Calu3 (cell line): Measurements from ENCODE around the gene MTCL3.

ENCODE experiments used
- BruUV-seq: library from RNA; stranded (reverse); fragments of 400-500 nt; replicated peaks from 2 replicates; lab custom pipeline; 2021; lab: Mats Ljungman, UMichigan
- CTCF ChIA-PET: fragments of 300-600 bp; sonication (Branson Sonifier 250); formaldehyde crosslinking; loops from one replicate; lab custom pipeline; 2022; ENCODE audit warnings: antibody characterized with exemption; lab: Charles Lee
- DNase-seq: peaks from one replicate; pipeline ENCODE4 v3.0.0; 2022
- H3K27ac Mint-ChIP-seq: one replicate; pipeline ENCODE4 v1.8.0; 2022; ENCODE audit warnings: mixed read lengths; ENCODE audit not compliant: unreplicated experiment
- H3K27me3 Mint-ChIP-seq: one replicate; pipeline ENCODE4 v1.8.0; 2022; ENCODE audit warnings: mixed read lengths; ENCODE audit not compliant: unreplicated experiment
- H3K36me3 Mint-ChIP-seq: one replicate; pipeline ENCODE4 v1.8.0; 2022; ENCODE audit warnings: mild to moderate bottlenecking, moderate library complexity, mixed read lengths; ENCODE audit not compliant: insufficient read depth, unreplicated experiment
- H3K4me1 Mint-ChIP-seq: one replicate; pipeline ENCODE4 v1.8.0; 2022; ENCODE audit warnings: mild to moderate bottlenecking, low read depth, mixed read lengths; ENCODE audit not compliant: unreplicated experiment
- H3K4me3 Mint-ChIP-seq: one replicate; pipeline ENCODE4 v1.8.0; 2022; ENCODE audit warnings: mild to moderate bottlenecking, low read depth, moderate library complexity, mixed read lengths; ENCODE audit not compliant: unreplicated experiment
- H3K9me3 Mint-ChIP-seq: one replicate; pipeline ENCODE4 v1.8.0; 2022; ENCODE audit warnings: low read depth, mixed read lengths; ENCODE audit not compliant: unreplicated experiment
- CTCF ChIP-seq: fragments of 200-600 bp; IDR thresholded peaks from one replicate; pipeline ENCODE4 v1.8.0; 2022; ENCODE audit warnings: antibody characterized with exemption; ENCODE audit not compliant: unreplicated experiment
- intact Hi-C: fragments of 100-400 bp; cut with micrococcal nuclease; formaldehyde crosslinking; loops from one replicate; pipeline ENCODE4 v1.10.0; 2022; ENCODE audit not compliant: unreplicated experiment

The MTCL3 gene

GRCh38 chr6:127497410-127497809 lies 21.7 kb downstream of the MTCL3 start:
- Mint-ChIP-seq H3K27me3 (no peaks in the 10 kb centered on the region), H3K27ac (no peak overlapping the region), H3K4me3 (no peak overlapping the region), H3K4me1 (no peaks in the 10 kb centered on the region), H3K36me3 (no peaks in the 10 kb centered on the region), H3K9me3 (no peaks in the 10 kb centered on the region)
- BruUV-seq = no TSS peak
- CTCF ChIA-PET = no interaction called here
- intact Hi-C loops = no loop called here
- no peak for DNase-seq
- TF ChIP-seq CTCF = no peak

GRCh38 chr6:127496471-127496870 lies 22.7 kb downstream of the MTCL3 start:
- Mint-ChIP-seq H3K27ac (no peak overlapping the region), H3K9me3 (no peaks in the 10 kb centered on the region), H3K36me3 (no peaks in the 10 kb centered on the region), H3K4me3 (no peak overlapping the region), H3K27me3 (no peaks in the 10 kb centered on the region), H3K4me1 (no peaks in the 10 kb centered on the region)
- no TSS peak for BruUV-seq
- intact Hi-C loops = no loop called here
- CTCF ChIA-PET = no interaction called here
- DNase-seq = no peak
- TF ChIP-seq CTCF = no peak

- no TSS peak for BruUV-seq
- intact Hi-C loops = no loop called here
- Mint-ChIP-seq H3K4me3 (no peak overlapping the region), H3K4me1 (no peaks in the 10 kb centered on the region), H3K9me3 (no peaks in the 10 kb centered on the region), H3K27me3 (no peaks in the 10 kb centered on the region), H3K27ac (no peak overlapping the region), H3K36me3 (no peaks in the 10 kb centered on the region)
- TF ChIP-seq CTCF = no peak
- CTCF ChIA-PET = no interaction called here
- DNase-seq = no peak
Observed at GRCh38 chr6:127494240-127494767, 24.8 kb downstream of the MTCL3 start.

GRCh38 chr6:127489248-127489647 lies 29.9 kb downstream of the MTCL3 start:
- H3K9me3 Mint-ChIP-seq = peaks cover 2% of the 10 kb centered on the region
- no peak overlapping the region for H3K4me3 Mint-ChIP-seq
- no peaks in the 10 kb centered on the region for H3K27me3 Mint-ChIP-seq
- intact Hi-C loops = no loop called here
- H3K36me3 Mint-ChIP-seq = no peaks in the 10 kb centered on the region
- CTCF ChIA-PET = no interaction called here
- DNase-seq = no peak
- H3K4me1 Mint-ChIP-seq = peaks cover 24% of the 10 kb centered on the region
- no peak overlapping the region for H3K27ac Mint-ChIP-seq
- no peak for TF ChIP-seq CTCF
- no TSS peak for BruUV-seq
